Right lobe of liver (tissue), 6 donors: Measurements from ENCODE around the gene SH3RF2. TPM values are rescaled to one million over a fixed set of nuclear protein-coding genes. Genes with fewer than 3 reads are reported as not detected.
A peak's percentile ranks its signal among the peaks of the same experiment; 100 is the strongest.

Source experiments
- ATAC-seq, 4 donors: fragments of 200-7000 bp; cut with Tn5 transposase; one replicate each; pipeline ENCODE4 v1.9.1; 2020; ENCODE audit warnings: mild to moderate bottlenecking in 4 of 4, moderate library complexity in 4 of 4
- DNase-seq, 3 donors: peaks; one replicate each; pipeline ENCODE4 v3.0.0-alpha.2; 2020
- H3K27ac ChIP-seq, 3 donors: fragments of 200-600 bp; one replicate each; pipeline ENCODE4 v1.8.0; 2022
- H3K27me3 ChIP-seq, 2 donors: fragments of 200-600 bp; one replicate each; pipeline ENCODE4 v1.8.0; 2022
- H3K36me3 ChIP-seq, 4 donors: fragments of 200-600 bp; sonication (generic) in 1 of 4; one replicate each; pipeline versions ENCODE4 v1.5.1 to v1.8.0; 2017 to 2022; ENCODE audit warnings: control low read depth in 1 of 4
- H3K4me1 ChIP-seq, 4 donors: fragments of 200-600 bp; sonication (generic) in 1 of 4; one replicate each; pipeline versions ENCODE4 v1.5.1 to v1.8.0; 2017 to 2022; ENCODE audit warnings: control low read depth in 1 of 4
- H3K4me3 ChIP-seq, 3 donors: fragments of 200-600 bp; one replicate each; pipeline ENCODE4 v1.8.0; 2022
- H3K9me3 ChIP-seq, 4 donors: fragments of 200-600 bp; sonication (generic) in 1 of 4; one replicate each; pipeline versions ENCODE4 v1.5.1 to v1.8.0; 2017 to 2022; ENCODE audit warnings: control low read depth in 1 of 4
- POLR2A ChIP-seq: fragments of 450-650 bp; IDR thresholded peaks from one replicate; pipeline ENCODE4 v1.6.1; 2017; ENCODE audit warnings: antibody characterized with exemption, mild to moderate bottlenecking
- WGBS: methylation state at CpG from one replicate; pipeline ENCODE4 v1.1.6; 2018; ENCODE audit warnings: low coverage, low lambda C conversion rate; ENCODE audit not compliant: insufficient coverage; ENCODE audit errors: missing lambda C conversion rate; 5-methylcytosine and 5-hydroxymethylcytosine counted together
- intact Hi-C, 2 donors: fragments of 100-400 bp; cut with DNase I; formaldehyde crosslinking; loops; one replicate each; pipeline versions ENCODE4 v1.11.2 to v1.14.1; 2022
- total RNA-seq, 6 experiments: library from RNA; depleted of rRNA in 2 of 6; stranded (reverse); fragments of >200 nt in 2 of 6; fragmentation: NEBNext Ultra II Directional in 3 of 6; extraction: Animal tissue kit (Norgen Biotek cat#: 25700) in 3 of 6; gene quantifications; one replicate each; pipeline versions ENCODE4 v1.1.0 to v1.2.4, GENCODE V29; 2016 to 2023
- TF ChIP-seq, protein P1 (sequence below), 4 donors: fragments of 200-600 bp in 3 of 4; fragments of 450-650 bp in 1 of 4; IDR thresholded peaks; one replicate each; pipeline versions ENCODE4 v1.5.1 to v1.8.0; 2016 to 2022; ENCODE audit warnings: antibody characterized with exemption in 4 of 4, mild to moderate bottlenecking in 2 of 4
- donor health status: DM: no; HTN: yes; CAD: no.
- donor health status: DM: no; HTN: no; CAD: no.
- donor health status: DM: no; HTN: no; CAD: no.
- donor health status: DM: no; HTN: yes; CAD: no.
- donor health status: DM: no; HTN: yes; CAD: no.

Gene SH3RF2
- total RNA-seq, 6 experiments from 2014 or later, result 2.7 to 20.6 (median 5.8) TPM

DNA sequence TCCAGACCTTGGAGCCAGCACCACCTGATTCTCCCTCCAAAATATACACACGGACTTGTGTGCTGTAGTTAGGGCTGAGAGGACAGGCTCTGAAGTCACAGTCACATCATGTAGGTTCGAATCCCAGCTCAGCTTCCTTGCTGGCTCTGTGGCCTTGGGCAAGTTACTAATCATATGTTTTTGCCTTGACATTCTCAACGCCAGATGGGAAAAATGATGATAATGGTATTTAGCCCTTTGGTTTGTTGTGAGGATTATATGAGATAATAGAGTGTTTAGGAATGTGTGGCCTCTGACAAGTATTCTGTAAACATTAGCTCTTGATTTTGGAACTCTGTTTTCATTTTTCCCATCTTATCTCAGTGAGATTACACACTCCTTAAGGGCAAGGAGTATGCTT lies 96.5 kb downstream of the SH3RF2 start:
- no peak for DNase-seq
- intact Hi-C loops, result no loop called here
- WGBS, result 60% methylated on average over 1 of the region's 3 CpGs
- Histone ChIP-seq H3K36me3 (no peaks in the 10 kb centered on the region), H3K4me3 (no peak overlapping the region), H3K4me1 (no peaks in the 10 kb centered on the region), H3K9me3 (no peaks in the 10 kb centered on the region), H3K27ac (no peak overlapping the region), H3K27me3 (no peaks in the 10 kb centered on the region)
- TF ChIP-seq POLR2A, result no peak
- TF ChIP-seq, protein P1, sequence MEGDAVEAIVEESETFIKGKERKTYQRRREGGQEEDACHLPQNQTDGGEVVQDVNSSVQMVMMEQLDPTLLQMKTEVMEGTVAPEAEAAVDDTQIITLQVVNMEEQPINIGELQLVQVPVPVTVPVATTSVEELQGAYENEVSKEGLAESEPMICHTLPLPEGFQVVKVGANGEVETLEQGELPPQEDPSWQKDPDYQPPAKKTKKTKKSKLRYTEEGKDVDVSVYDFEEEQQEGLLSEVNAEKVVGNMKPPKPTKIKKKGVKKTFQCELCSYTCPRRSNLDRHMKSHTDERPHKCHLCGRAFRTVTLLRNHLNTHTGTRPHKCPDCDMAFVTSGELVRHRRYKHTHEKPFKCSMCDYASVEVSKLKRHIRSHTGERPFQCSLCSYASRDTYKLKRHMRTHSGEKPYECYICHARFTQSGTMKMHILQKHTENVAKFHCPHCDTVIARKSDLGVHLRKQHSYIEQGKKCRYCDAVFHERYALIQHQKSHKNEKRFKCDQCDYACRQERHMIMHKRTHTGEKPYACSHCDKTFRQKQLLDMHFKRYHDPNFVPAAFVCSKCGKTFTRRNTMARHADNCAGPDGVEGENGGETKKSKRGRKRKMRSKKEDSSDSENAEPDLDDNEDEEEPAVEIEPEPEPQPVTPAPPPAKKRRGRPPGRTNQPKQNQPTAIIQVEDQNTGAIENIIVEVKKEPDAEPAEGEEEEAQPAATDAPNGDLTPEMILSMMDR (IDR thresholded peaks at IDR 0.05), result no peak
- ATAC-seq, result no peak

DNA sequence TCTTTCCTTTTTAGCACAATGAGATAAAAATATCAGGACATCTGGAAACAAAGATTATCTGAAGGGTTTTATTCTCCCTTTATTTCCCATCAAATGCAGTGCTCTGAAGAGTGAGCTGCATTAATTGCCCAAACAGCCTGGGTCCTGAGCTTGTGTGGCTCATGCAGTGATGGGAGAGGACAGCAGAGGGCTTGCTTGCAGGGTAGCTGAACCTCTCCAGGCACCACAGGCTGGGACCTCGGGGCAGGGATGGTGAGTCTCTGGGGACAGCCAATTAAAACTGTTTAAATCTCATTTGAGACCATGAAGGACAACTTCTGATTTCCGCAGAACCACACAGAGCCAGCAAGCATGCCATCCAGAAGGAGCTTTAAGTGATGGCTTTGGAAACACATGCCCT lies 97.7 kb downstream of the SH3RF2 start:
- H3K4me3 ChIP-seq, result no peak overlapping the region
- TF ChIP-seq, protein P1 (IDR thresholded peaks at IDR 0.05), result no peak
- no peak for TF ChIP-seq POLR2A
- 100% methylated on average over 1 of the region's 2 CpGs for WGBS
- no peak for DNase-seq
- H3K27me3 ChIP-seq, result no peaks in the 10 kb centered on the region
- no peaks in the 10 kb centered on the region for H3K36me3 ChIP-seq
- intact Hi-C loops, result no loop called here
- ATAC-seq, result no peak
- H3K27ac ChIP-seq, result no peak overlapping the region
- H3K9me3 ChIP-seq, result no peaks in the 10 kb centered on the region
- no peaks in the 10 kb centered on the region for H3K4me1 ChIP-seq

DNA sequence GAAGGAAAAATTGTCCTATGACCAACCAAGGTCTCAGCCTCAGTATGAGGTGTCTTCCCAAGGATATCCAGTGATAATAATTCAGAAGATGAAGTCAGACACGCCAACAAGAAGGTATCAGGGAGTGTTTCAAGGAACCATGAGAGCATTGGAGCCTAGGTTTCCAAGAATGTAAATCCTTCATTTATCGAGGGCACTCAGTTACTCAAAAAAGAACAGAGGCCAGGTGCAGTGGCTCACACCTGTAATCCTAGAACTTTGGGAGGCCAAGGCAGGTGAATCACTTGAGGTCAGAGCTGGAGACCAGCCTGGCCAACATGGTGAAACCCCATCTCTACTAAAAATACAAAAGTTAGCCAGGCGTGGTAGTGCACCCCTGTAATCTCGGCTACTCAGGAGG lies 98.2 kb downstream of the SH3RF2 start:
- H3K9me3 ChIP-seq, result no peaks in the 10 kb centered on the region
- H3K36me3 ChIP-seq, result no peaks in the 10 kb centered on the region
- no peak for DNase-seq
- no peaks in the 10 kb centered on the region for H3K27me3 ChIP-seq
- intact Hi-C loops, result no loop called here
- H3K27ac ChIP-seq, result no peak overlapping the region
- H3K4me3 ChIP-seq, result no peak overlapping the region
- WGBS, result 70% methylated on average over 3 of the region's 4 CpGs
- H3K4me1 ChIP-seq, result peaks cover 0 to 4% (median 2%) of the 10 kb centered on the region in 4 donors
- TF ChIP-seq, protein P1 (IDR thresholded peaks at IDR 0.05), result no peak
- TF ChIP-seq POLR2A, result no peak
- no peak for ATAC-seq

DNA sequence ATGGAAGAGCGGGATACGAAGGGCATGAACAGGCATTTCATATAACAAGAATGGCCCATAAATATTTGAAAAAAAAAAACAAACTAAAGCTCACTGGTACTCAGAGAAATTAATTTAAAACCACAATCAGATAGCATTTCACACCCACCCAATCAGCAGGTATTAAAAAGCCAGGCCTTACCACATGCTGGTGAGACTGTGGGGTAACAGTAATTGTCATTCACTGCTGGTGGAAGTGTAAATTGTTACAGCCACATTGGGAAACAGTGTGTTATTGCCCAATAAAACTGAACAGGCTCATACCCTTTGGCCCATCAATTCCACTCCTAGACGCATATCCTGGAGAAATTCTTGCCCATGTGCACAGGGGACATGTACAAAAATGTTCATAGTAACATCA lies 103.0 kb downstream of the SH3RF2 start:
- DNase-seq (no peak), ATAC-seq (peak; percentile 63 to 90 (median 82))
- 53% methylated on average over 3 of the region's 3 CpGs for WGBS
- no peak overlapping the region for H3K27ac ChIP-seq
- H3K36me3 ChIP-seq, result no peaks in the 10 kb centered on the region
- peaks cover 0 to 18% (median 4%) of the 10 kb centered on the region in 4 donors for H3K4me1 ChIP-seq
- TF ChIP-seq, protein P1 (IDR thresholded peaks at IDR 0.05), result no peak
- no peak for TF ChIP-seq POLR2A
- no peaks in the 10 kb centered on the region for H3K9me3 ChIP-seq
- H3K4me3 ChIP-seq, result no peak overlapping the region
- intact Hi-C loops, result no loop called here
- no peaks in the 10 kb centered on the region for H3K27me3 ChIP-seq

DNA sequence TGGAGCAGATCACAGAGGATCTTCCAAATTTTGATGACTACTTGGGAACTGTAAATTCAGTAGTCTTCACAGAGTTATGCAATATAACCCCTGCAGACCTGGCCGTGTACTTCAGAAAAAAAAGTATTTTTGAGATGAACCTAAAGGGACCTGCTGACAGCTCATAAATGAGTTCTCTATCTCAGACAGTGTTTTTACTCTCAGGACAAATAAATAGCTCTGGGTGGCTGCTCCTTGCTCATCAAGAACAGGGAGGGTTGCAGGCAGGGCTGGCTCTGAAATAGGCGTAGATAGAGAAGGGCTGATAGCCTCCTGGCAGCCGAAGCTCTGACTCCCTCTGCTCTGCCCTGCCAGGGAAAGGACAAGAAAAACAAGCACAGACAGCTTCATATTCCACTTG lies 104.1 kb downstream of the SH3RF2 start:
- intact Hi-C loops, result no loop called here
- H3K9me3 ChIP-seq, result no peaks in the 10 kb centered on the region
- H3K27ac ChIP-seq, result no peak overlapping the region
- no peaks in the 10 kb centered on the region for H3K36me3 ChIP-seq
- DNase-seq (no peak), ATAC-seq (peak in 3 of 4 donors; percentile 29 to 70 (median 49))
- H3K4me1 ChIP-seq, result peaks cover 0 to 18% (median 4%) of the 10 kb centered on the region in 4 donors
- H3K27me3 ChIP-seq, result no peaks in the 10 kb centered on the region
- no peak for TF ChIP-seq POLR2A
- TF ChIP-seq, protein P1 (IDR thresholded peaks at IDR 0.05), result no peak
- H3K4me3 ChIP-seq, result no peak overlapping the region
- WGBS, result 54% methylated on average over 3 of the region's 3 CpGs
